ENCODE measurements around the gene SLAMF7. TPM values are rescaled to one million over a fixed set of nuclear protein-coding genes. Genes with fewer than 3 reads are reported as not detected.

Gene SLAMF7
- total RNA-seq, 1 experiment from 2014 or later, result 3.6 TPM

GRCh38 chr1:160707236-160708064 is 31.6 kb upstream of the SLAMF7 start:
- Histone ChIP-seq H3K4me3 (no peak overlapping the region), H3K27me3 (ENCODE audit: insufficient read depth, low read depth) (peaks cover 92% of the 10 kb centered on the region), H3K9me2 (ENCODE audit: insufficient read depth) (no peaks in the 10 kb centered on the region), H3K79me2 (ENCODE audit: low read depth) (no peaks in the 10 kb centered on the region), H4K20me1 (ENCODE audit: insufficient read depth) (no peaks in the 10 kb centered on the region), H3K9me3 (ENCODE audit: insufficient read depth, low read depth) (no peaks in the 10 kb centered on the region), H3K27ac (no peak overlapping the region), H3K4me2 (no peak overlapping the region), H3F3A (ENCODE audit: insufficient read depth, low read depth) (no peaks in the 10 kb centered on the region), H3K36me3 (ENCODE audit: low read depth) (no peaks in the 10 kb centered on the region), H2AFZ (no peak overlapping the region), H3K4me1 (replicated peaks; ENCODE audit: insufficient read depth) (no peaks in the 10 kb centered on the region)
- intact Hi-C loops (cut with micrococcal nuclease; ENCODE audit: unreplicated experiment), result no loop called here
- DNase-seq, result no peak
- ChIA-PET POLR2A (ENCODE audit: unreplicated experiment) (no interaction called here), CTCF (no interaction called here)
- BruUV-seq (replicated peaks), result no TSS peak
- TF ChIP-seq EZH2 (IDR thresholded peaks at IDR 0.05; ENCODE audit: low read depth), result no peak
- no peak for TF ChIP-seq CTCF (conservative IDR thresholded peaks at IDR 0.05)

DNA sequence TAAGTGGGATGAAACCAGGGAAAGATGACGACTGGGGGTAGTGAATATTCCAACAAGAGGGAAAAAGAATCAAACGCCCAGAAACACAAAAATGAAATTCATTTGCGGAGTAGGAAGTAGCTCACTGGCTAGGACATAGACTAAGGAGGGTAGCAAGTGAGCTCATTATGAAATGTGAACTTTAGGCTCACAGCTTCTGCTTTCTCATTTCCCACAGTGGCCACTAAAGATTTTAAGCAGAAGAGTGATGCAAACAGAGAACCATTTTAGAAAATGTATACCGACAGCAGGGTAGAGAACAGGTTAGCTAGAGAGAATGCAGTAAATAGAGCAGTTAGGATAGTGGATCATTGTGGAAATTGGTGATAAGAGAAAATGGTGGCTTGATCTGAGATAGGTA is 30.9 kb upstream of the SLAMF7 start:
- Histone ChIP-seq H3K27ac (no peak overlapping the region), H3K4me2 (no peak overlapping the region), H3K27me3 (ENCODE audit: insufficient read depth, low read depth) (peaks cover 92% of the 10 kb centered on the region), H3K36me3 (ENCODE audit: low read depth) (no peaks in the 10 kb centered on the region), H3K79me2 (ENCODE audit: low read depth) (no peaks in the 10 kb centered on the region), H3K9me3 (ENCODE audit: insufficient read depth, low read depth) (no peaks in the 10 kb centered on the region), H3F3A (ENCODE audit: insufficient read depth, low read depth) (no peaks in the 10 kb centered on the region), H3K4me3 (no peak overlapping the region), H3K4me1 (replicated peaks; ENCODE audit: insufficient read depth) (no peaks in the 10 kb centered on the region), H3K9me2 (ENCODE audit: insufficient read depth) (no peaks in the 10 kb centered on the region), H4K20me1 (ENCODE audit: insufficient read depth) (no peaks in the 10 kb centered on the region), H2AFZ (no peak overlapping the region)
- CTCF ChIA-PET, result no interaction called here
- DNase-seq, result no peak
- BruUV-seq (replicated peaks), result no TSS peak
- TF ChIP-seq EZH2 (IDR thresholded peaks at IDR 0.05; ENCODE audit: low read depth) (no peak), CTCF (conservative IDR thresholded peaks at IDR 0.05) (no peak)
- POLR2A ChIA-PET (ENCODE audit: unreplicated experiment), result no interaction called here
- intact Hi-C loops (cut with micrococcal nuclease; ENCODE audit: unreplicated experiment), result no loop called here

- Histone ChIP-seq H4K20me1 (ENCODE audit: insufficient read depth) (no peaks in the 10 kb centered on the region), H3K9me3 (ENCODE audit: insufficient read depth, low read depth) (no peaks in the 10 kb centered on the region), H2AFZ (no peak overlapping the region), H3F3A (ENCODE audit: insufficient read depth, low read depth) (no peaks in the 10 kb centered on the region), H3K36me3 (ENCODE audit: low read depth) (no peaks in the 10 kb centered on the region), H3K27me3 (ENCODE audit: insufficient read depth, low read depth) (peaks cover 86% of the 10 kb centered on the region), H3K4me3 (no peak overlapping the region), H3K27ac (no peak overlapping the region), H3K9me2 (ENCODE audit: insufficient read depth) (no peaks in the 10 kb centered on the region), H3K4me2 (no peak overlapping the region), H3K4me1 (replicated peaks; ENCODE audit: insufficient read depth) (no peaks in the 10 kb centered on the region), H3K79me2 (ENCODE audit: low read depth) (no peaks in the 10 kb centered on the region)
- ChIA-PET CTCF (no interaction called here), POLR2A (ENCODE audit: unreplicated experiment) (no interaction called here)
- DNase-seq, result no peak
- intact Hi-C loops (cut with micrococcal nuclease; ENCODE audit: unreplicated experiment), result no loop called here
- no TSS peak for BruUV-seq (replicated peaks)
- TF ChIP-seq CTCF (conservative IDR thresholded peaks at IDR 0.05), result no peak
- TF ChIP-seq EZH2 (IDR thresholded peaks at IDR 0.05; ENCODE audit: low read depth), result no peak
These were observed 30.2 kb upstream of the SLAMF7 start for GRCh38 chr1:160708801-160709200.

Data from PC-9 (cell line).